HG03521 (cell line): ENCODE data around the gene CCDC134.

Experiments used
- ATAC-seq: cut with Tn5 transposase; IDR thresholded peaks from one replicate; pipeline ENCODE4 v1.9.1; 2021; ENCODE audit warnings: mild to moderate bottlenecking, moderate library complexity; ENCODE audit not compliant: unreplicated experiment

The CCDC134 gene

DNA sequence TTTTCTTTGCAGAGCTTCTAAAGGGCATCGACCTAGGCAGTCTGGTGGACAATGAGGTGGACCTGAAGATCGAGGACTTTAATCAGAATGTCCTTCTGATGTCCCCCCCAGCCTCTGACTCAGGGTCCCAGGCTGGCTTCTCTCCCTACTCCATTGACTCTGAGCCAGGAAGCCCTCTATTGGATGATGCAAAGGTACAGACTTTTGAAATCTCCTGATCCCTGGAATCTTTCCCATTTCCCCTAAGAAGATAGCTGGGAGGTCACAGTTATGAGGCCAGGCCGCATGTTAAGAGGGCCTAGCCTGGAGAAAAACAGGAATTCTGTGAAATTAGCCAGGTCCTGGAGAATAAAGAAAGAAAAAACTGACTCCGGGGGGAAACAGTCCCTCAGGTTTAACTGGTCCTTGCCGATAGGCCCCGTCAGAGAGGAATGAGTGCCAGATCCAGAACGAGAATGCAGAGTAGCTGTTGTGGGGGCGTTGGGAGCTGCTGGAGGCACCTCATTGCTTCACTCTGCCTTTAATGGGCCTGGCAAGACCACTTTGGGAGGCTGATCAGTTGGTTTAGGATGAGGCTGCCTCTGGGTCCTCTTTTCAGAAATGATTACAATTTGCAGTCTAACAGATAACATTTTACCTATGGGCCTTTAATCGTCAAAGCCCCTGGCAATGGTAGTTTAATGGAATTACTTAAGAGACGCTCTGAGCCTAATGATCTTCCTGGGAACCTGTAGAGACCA is 75.2 kb downstream of the CCDC134 start:
- ATAC-seq, result no peak
